Keratinocyte (primary cell): ENCODE data around the gene CENPVL2. TPM values are rescaled to one million over a fixed set of nuclear protein-coding genes. Genes with fewer than 3 reads are reported as not detected.
"Not testable (repeated sequence)": the region's sequence is repeated elsewhere in the genome, so short reads cannot be mapped to it uniquely, and the experiment has no call there.

Experiments
- DNase-seq: peaks from one replicate; pipeline ENCODE4 v3.0.0-alpha.2; 2011; ENCODE audit warnings: low read depth, missing footprints, low spot score
- FAIRE-seq: peaks from 2 replicates; lab custom pipeline; 2011; peaks lifted over from hg19 to GRCh38; lab: Jason Lieb, UNC
- H2AFZ ChIP-seq: 2 replicates; pipeline ENCODE4 v1.6.0; 2012; ENCODE audit warnings: low read length, control low read depth, inconsistent platforms; ENCODE audit not compliant: control insufficient read depth
- H3K27ac ChIP-seq: 2 replicates; pipeline ENCODE4 v1.5.1; 2011; ENCODE audit warnings: low read length; ENCODE audit not compliant: control insufficient read depth, insufficient read depth
- H3K27me3 ChIP-seq: 3 replicates; pipeline ENCODE4 v1.6.0; 2011; ENCODE audit warnings: low read length; ENCODE audit not compliant: control insufficient read depth, insufficient read depth; ENCODE audit errors: extremely low read depth
- H3K36me3 ChIP-seq, 2 experiments: 2 replicates in 1 of 2; 3 replicates in 1 of 2; pipeline ENCODE4 v1.5.1; 2011; ENCODE audit warnings: low read length in 2 of 2, mild to moderate bottlenecking in 1 of 2; ENCODE audit not compliant: control insufficient read depth in 2 of 2, insufficient read depth in 2 of 2; ENCODE audit errors: extremely low read depth in 1 of 2
- H3K4me1 ChIP-seq: 3 replicates; pipeline ENCODE4 v1.5.1; 2011; ENCODE audit warnings: low read length; ENCODE audit not compliant: control insufficient read depth, insufficient read depth; ENCODE audit errors: extremely low read depth
- H3K4me2 ChIP-seq: 3 replicates; pipeline ENCODE4 v1.6.0; 2011; ENCODE audit warnings: low read depth, low read length; ENCODE audit not compliant: control insufficient read depth, insufficient read depth; ENCODE audit errors: extremely low read depth
- H3K4me3 ChIP-seq, 3 experiments: fragments of 200-600 bp in 1 of 3; sonication (generic) in 1 of 3; 2 replicates in 2 of 3; 3 replicates in 1 of 3; pipeline ENCODE4 v1.5.1; 2011 to 2016; ENCODE audit warnings: low read length in 3 of 3, mild to moderate bottlenecking in 3 of 3, control low read depth in 2 of 3, inconsistent platforms in 1 of 3, low read depth in 1 of 3, mixed read lengths in 1 of 3, mixed run types in 1 of 3, moderate library complexity in 1 of 3; ENCODE audit not compliant: control insufficient read depth in 2 of 3, insufficient read depth in 2 of 3; ENCODE audit errors: extremely low read depth in 1 of 3
- H3K79me2 ChIP-seq: 2 replicates; pipeline ENCODE4 v1.6.0; 2012; ENCODE audit warnings: low read length; ENCODE audit not compliant: control insufficient read depth, insufficient read depth
- H3K9ac ChIP-seq: 3 replicates; pipeline ENCODE4 v1.6.0; 2011; ENCODE audit warnings: low read length; ENCODE audit not compliant: control insufficient read depth, insufficient read depth; ENCODE audit errors: extremely low read depth
- H3K9me1 ChIP-seq: 3 replicates; pipeline ENCODE4 v1.6.0; 2011; ENCODE audit warnings: low read length; ENCODE audit not compliant: control insufficient read depth, insufficient read depth; ENCODE audit errors: extremely low read depth
- H3K9me3 ChIP-seq: 2 replicates; pipeline ENCODE4 v1.5.1; 2012; ENCODE audit warnings: low read depth, low read length; ENCODE audit not compliant: control insufficient read depth
- H4K20me1 ChIP-seq: 3 replicates; pipeline ENCODE4 v1.6.0; 2011; ENCODE audit warnings: low read length; ENCODE audit not compliant: control insufficient read depth, insufficient read depth; ENCODE audit errors: extremely low read depth
- EZH2 ChIP-seq: IDR thresholded peaks from one replicate; pipeline ENCODE4 v1.6.1; 2012; ENCODE audit warnings: inconsistent platforms, mild to moderate bottlenecking, low read length, moderate library complexity
- dilution Hi-C: fragments of 300-500 bp; cut with MboI; formaldehyde crosslinking; loops from one replicate; pipeline ENCODE4 v1.7.0; 2020; ENCODE audit warnings: low sequenced_read_pairs; ENCODE audit not compliant: extremely low pct_ligation_motif_present
- polyA plus RNA-seq, 5 experiments: library from polyadenylated mRNA; depleted of rRNA in 3 of 5; stranded (reverse) in 3 of 5; stranded (forward) in 1 of 5; unstranded in 1 of 5; fragments of >200 nt; gene quantifications; 1 replicate in 1 of 5; 2 replicates in 3 of 5; 3 replicates in 1 of 5; pipeline versions ENCODE4 v1.2.1 to v1.2.3, GENCODE V29; 2011 to 2012; ENCODE audit warnings: missing spikeins in 2 of 5, low read depth in 1 of 5, low replicate concordance in 1 of 5
- TF ChIP-seq, protein P1 (sequence below), 3 experiments: IDR thresholded peaks in 1 of 3; conservative IDR thresholded peaks in 1 of 3; optimal IDR thresholded peaks in 1 of 3; 2 replicates in 2 of 3; 3 replicates in 1 of 3; pipeline versions ENCODE3 to v1.5.1; 2011; ENCODE audit warnings: low read length in 3 of 3, mild to moderate bottlenecking in 3 of 3, moderate library complexity in 2 of 3, control low read depth in 1 of 3, inconsistent platforms in 1 of 3; ENCODE audit not compliant: insufficient read depth in 2 of 3; ENCODE audit errors: extremely low read depth in 1 of 3

Gene CENPVL2
- polyA plus RNA-seq, 1 donor (not counting 4 experiments of a cell fraction or from before 2014, with no cell fraction given), result not detected

DNA sequence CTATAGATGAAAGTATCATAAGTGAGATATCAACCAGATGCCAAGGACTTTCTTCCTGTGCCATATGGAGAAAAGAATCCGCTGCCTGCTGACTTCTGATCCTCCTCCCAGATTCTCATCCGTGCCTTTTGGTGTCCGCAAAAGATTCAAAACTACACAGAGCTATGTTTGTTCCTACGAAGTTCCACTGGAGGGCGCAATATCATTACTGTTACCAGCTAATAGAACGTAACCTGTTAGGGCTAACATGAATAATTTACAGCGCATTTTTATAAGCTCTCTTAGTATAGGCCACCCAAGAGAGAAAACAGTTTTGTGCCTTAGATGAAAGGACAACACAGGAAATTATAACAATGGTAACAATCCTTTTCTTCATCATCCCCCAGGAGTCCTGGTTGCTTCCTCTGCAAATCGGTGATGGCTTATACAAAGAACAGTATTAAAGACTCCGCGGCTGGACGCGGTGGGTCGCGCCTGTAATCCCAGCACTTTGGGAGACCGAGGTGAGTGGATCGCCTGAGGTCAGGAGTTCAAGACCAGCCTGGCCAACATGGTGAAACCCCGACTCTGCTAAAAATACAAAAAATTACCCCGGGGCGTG lies 41.1 kb downstream of the CENPVL2 start:
- Histone ChIP-seq H3K9ac (no peak overlapping the region), H3K4me2 (no peak overlapping the region), H4K20me1 (no peaks in the 10 kb centered on the region), H3K4me3 (no peak overlapping the region), H2AFZ (no peak overlapping the region), H3K27ac (no peak overlapping the region), H3K9me1 (no peaks in the 10 kb centered on the region), H3K4me1 (no peaks in the 10 kb centered on the region), H3K27me3 (no peaks in the 10 kb centered on the region), H3K9me3 (no peaks in the 10 kb centered on the region), H3K79me2 (no peaks in the 10 kb centered on the region), H3K36me3 (no peaks in the 10 kb centered on the region)
- FAIRE-seq (no peak), DNase-seq (no peak)
- no peak for TF ChIP-seq EZH2
- TF ChIP-seq, protein P1, sequence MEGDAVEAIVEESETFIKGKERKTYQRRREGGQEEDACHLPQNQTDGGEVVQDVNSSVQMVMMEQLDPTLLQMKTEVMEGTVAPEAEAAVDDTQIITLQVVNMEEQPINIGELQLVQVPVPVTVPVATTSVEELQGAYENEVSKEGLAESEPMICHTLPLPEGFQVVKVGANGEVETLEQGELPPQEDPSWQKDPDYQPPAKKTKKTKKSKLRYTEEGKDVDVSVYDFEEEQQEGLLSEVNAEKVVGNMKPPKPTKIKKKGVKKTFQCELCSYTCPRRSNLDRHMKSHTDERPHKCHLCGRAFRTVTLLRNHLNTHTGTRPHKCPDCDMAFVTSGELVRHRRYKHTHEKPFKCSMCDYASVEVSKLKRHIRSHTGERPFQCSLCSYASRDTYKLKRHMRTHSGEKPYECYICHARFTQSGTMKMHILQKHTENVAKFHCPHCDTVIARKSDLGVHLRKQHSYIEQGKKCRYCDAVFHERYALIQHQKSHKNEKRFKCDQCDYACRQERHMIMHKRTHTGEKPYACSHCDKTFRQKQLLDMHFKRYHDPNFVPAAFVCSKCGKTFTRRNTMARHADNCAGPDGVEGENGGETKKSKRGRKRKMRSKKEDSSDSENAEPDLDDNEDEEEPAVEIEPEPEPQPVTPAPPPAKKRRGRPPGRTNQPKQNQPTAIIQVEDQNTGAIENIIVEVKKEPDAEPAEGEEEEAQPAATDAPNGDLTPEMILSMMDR (optimal IDR thresholded peaks at IDR 0.05 in 1 of 3, IDR thresholded peaks at IDR 0.05 in 1 of 3, conservative IDR thresholded peaks at IDR 0.05 in 1 of 3; ENCODE audit: extremely low read depth in 1 of 3, insufficient read depth in 2 of 3, low read length in 3 of 3), result peak; percentile 32 to 36 (median 32)
- dilution Hi-C loops, result no loop called here

DNA sequence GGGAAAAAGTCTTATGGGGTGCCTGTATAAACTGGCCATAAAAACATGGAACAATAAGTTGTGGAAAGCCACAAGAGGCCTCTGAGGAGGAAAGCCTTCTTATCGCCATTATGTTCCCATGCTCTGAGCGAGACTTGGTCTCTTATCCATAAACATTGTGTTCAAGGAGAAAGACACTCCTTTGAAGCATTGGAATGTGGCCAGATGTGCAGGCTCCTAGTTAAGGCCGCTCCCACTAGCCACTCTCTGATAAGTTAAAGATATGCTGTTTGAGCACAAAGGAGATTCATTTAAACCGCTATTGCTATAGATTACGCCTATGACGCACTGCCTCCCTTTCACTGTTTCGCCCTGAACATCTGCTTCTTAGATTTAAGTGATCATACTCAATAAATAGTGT lies 46.1 kb downstream of the CENPVL2 start:
- not testable (repeated sequence) for FAIRE-seq

More for the DNA sequence above, 46.1 kb downstream of the CENPVL2 start:
- H2AFZ ChIP-seq, H3K9me3 ChIP-seq, H3K79me2 ChIP-seq, dilution Hi-C loops, H4K20me1 ChIP-seq, DNase-seq, H3K9ac ChIP-seq, H3K27me3 ChIP-seq, H3K4me1 ChIP-seq, H3K4me3 ChIP-seq, H3K27ac ChIP-seq, H3K36me3 ChIP-seq, H3K9me1 ChIP-seq, H3K4me2 ChIP-seq: not testable (repeated sequence)

Other genes starting within 250 kb of the CENPVL2 start
- 13.6 to 18.4 TPM (median 14.0 TPM) in 3 replicates for gene NUDT11, start 186.2 kb downstream of the CENPVL2 start, polyA plus RNA-seq
- not detected in 3 replicates for gene CENPVL3, start 63.9 kb downstream of the CENPVL2 start, polyA plus RNA-seq
- not detected in 3 replicates for gene CENPVL1, start 27.7 kb upstream of the CENPVL2 start, polyA plus RNA-seq
- 2.6 to 3.8 TPM (median 2.8 TPM) in 3 replicates for gene GSPT2, start 60.6 kb upstream of the CENPVL2 start, polyA plus RNA-seq
- 49.4 to 136 TPM (median 74.8 TPM) in 3 replicates for gene MAGED1, start 210.8 kb upstream of the CENPVL2 start, polyA plus RNA-seq